Measurements from ENCODE around the gene ZNF837.

Gene ZNF837

GRCh38 chr19:58353717-58354477 is 26.9 kb downstream of the ZNF837 start:
- H3K4me3 ChIP-seq (replicated peaks; ENCODE audit: low read depth, low read length), result no peak overlapping the region
- no peak for DNase-seq (ENCODE audit: extremely low read depth, low read depth)
- no peak for TF ChIP-seq CTCF (IDR thresholded peaks at IDR 0.05; ENCODE audit: low read depth, low read length, missing control alignments)

GRCh38 chr19:58352760-58353671 is 27.8 kb downstream of the ZNF837 start, which contains the start of gene A1BG:
Gene A1BG (minus strand): TSS chr19:58353492. CDS start chr19:58353437, 55 bp downstream.
- no peak within 1 kb of the TSS for H3K4me3 ChIP-seq (replicated peaks; ENCODE audit: low read depth, low read length)
- no peak for DNase-seq (ENCODE audit: extremely low read depth, low read depth)
- no peak for TF ChIP-seq CTCF (IDR thresholded peaks at IDR 0.05; ENCODE audit: low read depth, low read length, missing control alignments)

GRCh38 chr19:58351990-58352755 is 28.7 kb downstream of the ZNF837 start:
- DNase-seq (ENCODE audit: extremely low read depth, low read depth), result no peak
- TF ChIP-seq CTCF (IDR thresholded peaks at IDR 0.05; ENCODE audit: low read depth, low read length, missing control alignments), result no peak
- H3K4me3 ChIP-seq (replicated peaks; ENCODE audit: low read depth, low read length), result no peak overlapping the region

GRCh38 chr19:58351558-58351878 is 29.3 kb downstream of the ZNF837 start:
- H3K4me3 ChIP-seq (replicated peaks; ENCODE audit: low read depth, low read length), result no peak overlapping the region
- no peak for DNase-seq (ENCODE audit: extremely low read depth, low read depth)
- no peak for TF ChIP-seq CTCF (IDR thresholded peaks at IDR 0.05; ENCODE audit: low read depth, low read length, missing control alignments)

- H3K4me3 ChIP-seq (replicated peaks; ENCODE audit: low read depth, low read length), result no peak overlapping the region
- no peak for DNase-seq (ENCODE audit: extremely low read depth, low read depth)
- TF ChIP-seq CTCF (IDR thresholded peaks at IDR 0.05; ENCODE audit: low read depth, low read length, missing control alignments), result no peak
These were observed 29.8 kb downstream of the ZNF837 start for GRCh38 chr19:58350871-58351557.
